Dermis microvascular lymphatic vessel endothelial cell (primary cell): ENCODE data around the gene FAM222B. TPM values are rescaled to one million over a fixed set of nuclear protein-coding genes. Genes with fewer than 3 reads are reported as not detected.
"Not testable (repeated sequence)": the region's sequence is repeated elsewhere in the genome, so short reads cannot be mapped to it uniquely, and the experiment has no call there.

Source experiments
- DNase-seq, 2 donors: peaks; one replicate each; pipeline versions ENCODE4 v3.0.0 to v3.0.0-alpha.2; 2010; ENCODE audit warnings: low read depth in 2 of 2
- total RNA-seq: library from RNA; depleted of rRNA; stranded (reverse); fragments of >200 nt; gene quantifications from 2 replicates; pipeline ENCODE4 v1.2.1, GENCODE V29; 2014

FAM222B gene
- total RNA-seq, 1 donor from 2014 or later, result 4.9 TPM

GRCh38 chr17:28746611-28747050 lies 96.0 kb downstream of the FAM222B start:
- DNase-seq, result peak in 1 of 2 donors; percentile 37

GRCh38 chr17:28745786-28746411 lies 96.7 kb downstream of the FAM222B start:
- no peak for DNase-seq

GRCh38 chr17:28744972-28745785 lies 97.4 kb downstream of the FAM222B start:
- DNase-seq, result peak in 1 of 2 donors; percentile 65

- peak in 1 of 2 donors; percentile 41 for DNase-seq
Observed at GRCh38 chr17:28744104-28744971, 98.3 kb downstream of the FAM222B start.

GRCh38 chr17:28743243-28744103 lies 99.1 kb downstream of the FAM222B start, which contains the start of gene TRAF4:
TSS of gene TRAF4 (plus strand) at chr17:28744011. CDS start at chr17:28744113, 102 bp downstream.
- DNase-seq, result peak in 1 of 2 donors; percentile 80

GRCh38 chr17:28741358-28742349 lies 100.9 kb downstream of the FAM222B start:
- DNase-seq, result no peak

- no peak for DNase-seq
Observed at GRCh38 chr17:28740406-28741357, 101.9 kb downstream of the FAM222B start.

GRCh38 chr17:28738680-28739384 lies 103.8 kb downstream of the FAM222B start:
- DNase-seq, result no peak

- DNase-seq, result no peak
Observed at GRCh38 chr17:28737770-28738679, 104.6 kb downstream of the FAM222B start.

- DNase-seq, result no peak
Observed at GRCh38 chr17:28737316-28737715, 105.3 kb downstream of the FAM222B start.

- not testable (repeated sequence) for DNase-seq
Observed at GRCh38 chr17:28735913-28736769, 106.4 kb downstream of the FAM222B start.

- DNase-seq, result no peak
Observed at GRCh38 chr17:28735242-28735722, 107.3 kb downstream of the FAM222B start.

GRCh38 chr17:28734712-28735241 lies 107.8 kb downstream of the FAM222B start:
- no peak for DNase-seq

- DNase-seq, result no peak
Observed at GRCh38 chr17:28733346-28733745, 109.2 kb downstream of the FAM222B start.

GRCh38 chr17:28729950-28730330 lies 112.7 kb downstream of the FAM222B start:
- DNase-seq, result no peak
